Right lobe of liver (tissue), 6 donors: Measurements from ENCODE around the gene ACTR3. TPM values are rescaled to one million over a fixed set of nuclear protein-coding genes. Genes with fewer than 3 reads are reported as not detected.
"Not testable (repeated sequence)": the region's sequence is repeated elsewhere in the genome, so short reads cannot be mapped to it uniquely, and the experiment has no call there.

Experiments used
- ATAC-seq, 4 donors: fragments of 200-7000 bp; cut with Tn5 transposase; one replicate each; pipeline ENCODE4 v1.9.1; 2020; ENCODE audit warnings: mild to moderate bottlenecking in 4 of 4, moderate library complexity in 4 of 4
- DNase-seq, 3 donors: peaks; one replicate each; pipeline ENCODE4 v3.0.0-alpha.2; 2020
- H3K27ac ChIP-seq, 3 donors: fragments of 200-600 bp; one replicate each; pipeline ENCODE4 v1.8.0; 2022
- H3K27me3 ChIP-seq, 2 donors: fragments of 200-600 bp; one replicate each; pipeline ENCODE4 v1.8.0; 2022
- H3K36me3 ChIP-seq, 4 donors: fragments of 200-600 bp; sonication (generic) in 1 of 4; one replicate each; pipeline versions ENCODE4 v1.5.1 to v1.8.0; 2017 to 2022; ENCODE audit warnings: control low read depth in 1 of 4
- H3K4me1 ChIP-seq, 4 donors: fragments of 200-600 bp; sonication (generic) in 1 of 4; one replicate each; pipeline versions ENCODE4 v1.5.1 to v1.8.0; 2017 to 2022; ENCODE audit warnings: control low read depth in 1 of 4
- H3K4me3 ChIP-seq, 3 donors: fragments of 200-600 bp; one replicate each; pipeline ENCODE4 v1.8.0; 2022
- H3K9me3 ChIP-seq, 4 donors: fragments of 200-600 bp; sonication (generic) in 1 of 4; one replicate each; pipeline versions ENCODE4 v1.5.1 to v1.8.0; 2017 to 2022; ENCODE audit warnings: control low read depth in 1 of 4
- CTCF ChIP-seq, 4 donors: fragments of 200-600 bp in 3 of 4; fragments of 450-650 bp in 1 of 4; IDR thresholded peaks; one replicate each; pipeline versions ENCODE4 v1.5.1 to v1.8.0; 2016 to 2022; ENCODE audit warnings: antibody characterized with exemption in 4 of 4, mild to moderate bottlenecking in 2 of 4
- POLR2A ChIP-seq: fragments of 450-650 bp; IDR thresholded peaks from one replicate; pipeline ENCODE4 v1.6.1; 2017; ENCODE audit warnings: antibody characterized with exemption, mild to moderate bottlenecking
- WGBS: methylation state at CpG from one replicate; pipeline ENCODE4 v1.1.6; 2018; ENCODE audit warnings: low coverage, low lambda C conversion rate; ENCODE audit not compliant: insufficient coverage; ENCODE audit errors: missing lambda C conversion rate; 5-methylcytosine and 5-hydroxymethylcytosine counted together
- intact Hi-C, 2 donors: fragments of 100-400 bp; cut with DNase I; formaldehyde crosslinking; loops; one replicate each; pipeline versions ENCODE4 v1.11.2 to v1.14.1; 2022
- total RNA-seq, 6 experiments: library from RNA; depleted of rRNA in 2 of 6; stranded (reverse); fragments of >200 nt in 2 of 6; fragmentation: NEBNext Ultra II Directional in 3 of 6; extraction: Animal tissue kit (Norgen Biotek cat#: 25700) in 3 of 6; gene quantifications; one replicate each; pipeline versions ENCODE4 v1.1.0 to v1.2.4, GENCODE V29; 2016 to 2023
- donor health status: DM: no; HTN: yes; CAD: no.
- donor health status: DM: no; HTN: no; CAD: no.
- donor health status: DM: no; HTN: no; CAD: no.
- donor health status: DM: no; HTN: yes; CAD: no.
- donor health status: DM: no; HTN: yes; CAD: no.

ACTR3 gene
- total RNA-seq, 6 experiments from 2014 or later, result 44.1 to 108 (median 66.2) TPM

DNA sequence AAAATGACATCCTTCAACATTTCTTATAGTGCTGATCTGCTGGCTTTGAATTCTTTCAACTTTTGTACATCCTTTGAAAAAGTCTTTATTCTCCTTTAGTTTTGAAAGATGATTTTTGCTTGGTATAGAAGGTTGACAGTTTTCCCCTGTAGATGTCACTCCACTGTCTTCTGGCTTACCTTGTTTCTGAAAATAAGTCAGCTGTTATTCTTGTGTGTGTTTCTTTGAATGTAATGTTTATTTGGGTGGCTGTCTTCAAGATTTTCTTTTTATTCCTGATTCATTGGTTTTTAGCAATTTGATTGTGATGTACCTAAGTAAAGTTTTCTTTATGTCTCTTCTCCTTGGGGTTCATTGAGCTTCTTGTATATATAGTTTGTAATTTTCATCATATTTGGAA is 47.6 kb downstream of the ACTR3 start:
- ATAC-seq, result no peak
- DNase-seq, result no peak
- Histone ChIP-seq H3K27ac (no peak overlapping the region), H3K36me3 (peaks cover 0 to 46% (median 9%) of the 10 kb centered on the region in 4 donors), H3K4me1 (no peaks in the 10 kb centered on the region), H3K27me3 (no peaks in the 10 kb centered on the region), H3K9me3 (no peaks in the 10 kb centered on the region), H3K4me3 (no peak overlapping the region)
- intact Hi-C loops, result no loop called here
- TF ChIP-seq CTCF (IDR thresholded peaks at IDR 0.05), result no peak
- no peak for TF ChIP-seq POLR2A

DNA sequence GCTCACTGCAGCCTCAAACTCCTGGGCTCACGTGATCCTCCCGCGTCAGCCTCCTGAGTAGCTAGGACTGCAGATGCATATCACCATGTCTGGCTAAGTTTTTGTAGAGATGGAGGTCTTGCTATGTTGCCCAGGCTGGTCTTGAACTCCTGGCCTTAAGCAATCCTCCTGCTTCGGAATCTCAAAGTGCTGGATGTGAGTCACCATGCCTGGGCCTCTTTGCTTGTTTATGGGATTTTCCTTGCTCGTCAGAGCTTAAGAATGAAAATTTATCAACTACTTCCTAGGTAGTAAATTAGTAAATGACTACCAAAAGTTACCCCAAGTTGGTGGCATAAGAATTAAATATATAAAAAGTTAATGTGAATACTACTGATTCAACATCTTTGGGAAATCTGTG is 51.0 kb downstream of the ACTR3 start:
- DNase-seq (no peak), ATAC-seq (no peak)
- H3K27ac ChIP-seq, result no peak overlapping the region
- H3K36me3 ChIP-seq, result peaks cover 0 to 37% (median 9%) of the 10 kb centered on the region in 4 donors
- no peak overlapping the region for H3K4me3 ChIP-seq
- WGBS, result 76% methylated on average over 5 of the region's 5 CpGs
- TF ChIP-seq CTCF (IDR thresholded peaks at IDR 0.05), result no peak
- no peak for TF ChIP-seq POLR2A
- no peaks in the 10 kb centered on the region for H3K4me1 ChIP-seq
- no peaks in the 10 kb centered on the region for H3K9me3 ChIP-seq
- intact Hi-C loops, result no loop called here
- no peaks in the 10 kb centered on the region for H3K27me3 ChIP-seq

DNA sequence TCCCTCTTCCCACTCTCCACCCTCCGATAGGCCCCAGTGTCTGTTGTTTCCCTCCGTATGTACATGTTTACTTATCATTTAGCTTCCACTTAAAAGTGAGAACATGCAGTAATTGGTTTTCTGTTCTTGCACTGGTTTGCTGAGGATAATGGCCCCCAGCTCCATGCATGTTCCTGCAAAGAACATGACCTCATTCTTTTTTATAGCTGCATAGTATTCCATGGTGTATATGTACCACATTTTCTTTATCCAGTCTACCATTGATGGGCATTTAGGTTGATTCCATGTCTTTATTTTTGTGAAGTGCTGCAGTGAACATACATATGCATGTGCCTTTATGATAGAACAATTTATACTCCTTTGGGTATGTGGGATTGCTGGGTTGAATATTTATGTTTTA is 55.9 kb downstream of the ACTR3 start:
- intact Hi-C loops, H3K4me3 ChIP-seq, H3K27me3 ChIP-seq, H3K4me1 ChIP-seq, ATAC-seq, H3K9me3 ChIP-seq, DNase-seq, H3K27ac ChIP-seq: not testable (repeated sequence)
- H3K36me3 ChIP-seq, result peaks cover 0 to 41% (median 8%) of the 10 kb centered on the region in 4 donors
- WGBS, result 95% methylated on average over 2 of the region's 2 CpGs

- 90% methylated on average over 2 of the region's 3 CpGs for WGBS
Observed at GRCh38 chr2:113950906-113951305, 61.0 kb downstream of the ACTR3 start.

GRCh38 chr2:113961000-113961399 is 71.1 kb downstream of the ACTR3 start:
- intact Hi-C loops, result no loop called here
- Histone ChIP-seq H3K27me3 (no peaks in the 10 kb centered on the region), H3K27ac (no peak overlapping the region), H3K9me3 (no peaks in the 10 kb centered on the region), H3K4me1 (no peaks in the 10 kb centered on the region), H3K4me3 (no peak overlapping the region), H3K36me3 (peaks cover 0 to 9% (median 3%) of the 10 kb centered on the region in 4 donors)
- TF ChIP-seq POLR2A, result no peak
- TF ChIP-seq CTCF (IDR thresholded peaks at IDR 0.05), result no peak
- DNase-seq (no peak), ATAC-seq (no peak)
- 99% methylated on average over 5 of the region's 5 CpGs for WGBS

More at GRCh38 chr2:113950906-113951305, 61.0 kb downstream of the ACTR3 start:
- intact Hi-C loops, H3K9me3 ChIP-seq, H3K27ac ChIP-seq, H3K4me3 ChIP-seq, H3K4me1 ChIP-seq, H3K27me3 ChIP-seq, DNase-seq, ATAC-seq: not testable (repeated sequence)
- H3K36me3 ChIP-seq, result peaks cover 0 to 50% (median 8%) of the 10 kb centered on the region in 4 donors
